HG03064 (cell line): ENCODE results near the gene MRAS.
"Not testable (repeated sequence)": the region's sequence is repeated elsewhere in the genome, so short reads cannot be mapped to it uniquely, and the experiment has no call there.

Experiments
- ATAC-seq: cut with Tn5 transposase; IDR thresholded peaks from one replicate; pipeline ENCODE4 v1.9.1; 2021; ENCODE audit warnings: low read depth; ENCODE audit not compliant: unreplicated experiment

MRAS gene

DNA sequence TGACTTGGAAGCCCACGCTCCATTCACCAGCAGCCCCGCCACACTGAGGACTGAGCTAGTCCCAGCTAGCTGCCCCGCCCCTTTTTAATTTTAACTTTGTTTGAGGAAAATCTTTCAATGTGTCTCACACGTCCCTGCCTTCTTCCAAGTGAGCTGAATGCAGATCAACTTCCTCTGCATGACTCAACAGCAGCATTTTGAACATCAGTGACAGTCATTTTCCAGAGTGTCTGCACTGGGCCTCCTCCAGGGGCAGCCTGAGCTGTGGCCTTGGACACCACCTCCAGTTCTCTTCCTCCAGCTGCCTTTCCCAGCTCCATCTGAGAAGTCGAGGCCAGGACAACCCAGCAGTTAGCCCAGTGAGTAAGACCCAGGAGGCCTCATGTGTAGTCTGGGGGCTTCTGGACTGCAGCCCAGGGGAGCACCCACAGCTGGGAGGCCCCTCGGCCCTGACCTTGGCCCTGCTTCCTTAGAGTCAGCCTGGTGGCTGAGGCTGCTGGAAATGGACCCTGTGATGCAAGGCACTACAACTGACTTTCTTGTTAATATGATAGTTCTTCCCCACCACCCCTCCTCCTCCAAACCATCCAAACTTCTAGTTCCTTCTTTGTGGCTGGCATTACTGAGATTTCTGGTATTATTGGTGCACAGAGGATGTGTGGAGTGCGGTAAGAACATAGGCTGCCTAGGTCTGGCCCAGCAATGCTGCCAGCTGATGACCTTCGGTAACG lies 64.6 kb downstream of the MRAS start:
- no peak for ATAC-seq

DNA sequence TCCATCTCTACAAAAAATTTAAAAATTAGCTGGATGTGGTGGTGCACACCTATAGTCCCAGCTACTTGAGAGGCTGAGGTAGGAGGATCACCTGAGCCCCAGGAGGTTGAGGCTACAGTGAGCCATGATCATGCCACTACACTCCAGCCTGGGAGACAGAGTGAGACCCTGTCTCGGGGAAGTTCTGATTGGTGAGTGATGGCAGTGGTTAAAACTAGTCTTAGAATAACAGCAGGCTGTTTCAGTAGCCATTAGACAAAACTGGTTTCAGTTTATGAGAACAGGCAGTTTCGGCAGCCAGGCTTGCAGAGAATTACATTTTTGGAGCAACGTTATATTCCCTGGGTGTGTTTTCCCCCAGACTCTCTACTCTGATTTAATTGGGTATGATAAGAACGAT lies 67.9 kb downstream of the MRAS start:
- ATAC-seq, result not testable (repeated sequence)

DNA sequence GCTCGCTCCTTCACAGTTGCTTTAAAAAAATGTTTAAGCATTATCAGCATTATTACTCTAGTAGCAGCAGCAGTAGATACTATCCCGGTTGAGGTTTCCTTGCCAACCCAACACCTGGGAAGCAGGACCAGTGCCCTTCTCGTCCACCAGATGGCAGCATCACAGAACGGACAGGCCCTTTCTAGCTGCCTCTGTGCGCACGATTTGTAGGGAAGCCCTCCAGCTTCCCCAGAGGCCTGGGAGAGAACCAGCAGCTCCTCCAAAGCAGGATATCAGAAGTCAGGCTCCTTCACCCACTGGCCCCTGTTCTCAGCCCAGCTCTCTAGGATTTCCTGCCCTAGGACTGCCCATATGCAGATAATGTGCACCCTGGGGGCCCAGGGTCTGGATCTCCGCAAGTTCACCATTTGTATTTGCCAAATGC lies 69.2 kb downstream of the MRAS start:
- ATAC-seq, result no peak

DNA sequence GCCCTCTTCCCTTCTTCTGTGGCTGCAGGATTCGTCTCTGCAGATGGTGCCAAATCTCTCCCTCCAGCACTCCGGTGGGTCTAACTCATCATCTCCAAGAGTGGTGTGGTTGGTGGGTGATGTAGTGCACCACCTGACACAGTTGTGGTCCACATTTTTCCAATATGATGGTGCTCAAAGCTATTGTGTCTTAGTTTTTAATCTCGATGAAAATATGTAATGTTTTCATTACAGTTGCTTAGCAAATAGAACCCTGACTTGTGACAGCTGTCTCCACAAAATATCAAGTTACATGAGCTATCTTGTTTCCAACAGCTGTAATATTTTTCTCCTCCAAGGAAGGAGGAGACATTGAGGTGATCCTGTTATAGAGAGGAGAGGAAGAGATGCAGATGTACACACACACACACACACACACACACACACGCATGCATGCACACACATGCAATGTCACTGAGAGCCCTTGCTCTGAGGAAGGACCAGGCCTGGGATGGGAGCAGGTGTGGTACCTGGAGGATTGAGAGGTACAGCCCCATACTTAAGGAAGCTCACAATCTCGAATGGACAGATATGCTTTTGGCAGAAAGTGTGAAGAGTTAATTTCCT lies 70.3 kb downstream of the MRAS start:
- ATAC-seq, result no peak

DNA sequence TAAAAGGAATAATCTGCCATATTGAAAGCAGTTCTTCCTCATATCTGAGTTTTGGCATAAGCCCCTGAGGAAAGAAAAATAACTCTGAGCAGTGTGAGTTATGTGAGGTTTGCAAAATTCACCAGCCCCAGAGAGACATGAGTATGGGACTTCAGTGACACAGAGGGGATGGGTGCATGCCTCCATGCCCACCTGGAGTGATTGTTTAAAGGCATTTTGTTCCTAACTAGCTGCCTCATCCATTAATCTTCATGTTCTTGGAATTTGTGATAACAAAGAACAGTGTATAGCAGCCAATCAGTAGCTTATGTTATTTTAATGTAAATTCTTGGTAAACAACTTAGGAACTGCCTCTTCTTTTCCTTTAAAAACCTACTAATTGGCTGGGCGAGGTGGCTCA lies 74.9 kb downstream of the MRAS start:
- ATAC-seq, result no peak

DNA sequence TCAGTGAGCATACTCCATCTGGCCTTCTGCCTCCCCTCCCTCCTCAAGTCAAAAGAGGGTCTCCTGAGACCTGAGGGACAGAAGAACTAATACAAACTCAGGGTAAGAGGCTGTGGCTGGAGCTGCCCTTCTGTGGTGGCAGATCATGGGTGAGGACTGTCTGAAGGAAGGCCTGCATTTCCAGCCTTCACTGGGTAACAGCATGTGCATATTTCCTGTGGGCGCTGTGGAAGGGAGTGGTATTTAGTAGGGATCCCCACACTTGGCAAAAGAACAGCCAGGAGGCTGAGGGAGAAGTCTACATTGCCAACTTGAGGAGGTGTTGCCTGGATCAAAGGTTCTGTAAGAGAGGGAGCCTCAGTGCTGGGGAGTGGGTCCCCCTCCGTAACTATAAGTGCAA lies 75.9 kb downstream of the MRAS start:
- no peak for ATAC-seq

DNA sequence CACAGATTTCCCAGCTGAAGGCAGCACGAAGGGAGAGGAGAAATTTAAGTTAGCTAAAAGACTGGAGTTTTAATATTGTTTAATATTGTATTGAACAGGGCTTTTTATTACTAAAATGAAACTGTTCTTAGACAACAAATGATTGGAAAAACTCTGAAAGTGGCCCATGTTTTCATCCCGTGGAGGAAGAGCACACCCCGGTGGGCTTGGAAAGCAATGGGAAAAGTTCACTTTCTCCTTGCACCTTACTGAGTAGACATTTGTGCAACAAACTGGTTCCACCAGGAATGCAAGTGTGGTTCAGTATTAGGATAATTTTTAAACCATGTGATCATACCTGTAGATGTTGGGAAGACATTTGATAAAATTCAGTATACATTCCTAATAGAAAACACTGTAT lies 77.8 kb downstream of the MRAS start:
- ATAC-seq, result no peak

DNA sequence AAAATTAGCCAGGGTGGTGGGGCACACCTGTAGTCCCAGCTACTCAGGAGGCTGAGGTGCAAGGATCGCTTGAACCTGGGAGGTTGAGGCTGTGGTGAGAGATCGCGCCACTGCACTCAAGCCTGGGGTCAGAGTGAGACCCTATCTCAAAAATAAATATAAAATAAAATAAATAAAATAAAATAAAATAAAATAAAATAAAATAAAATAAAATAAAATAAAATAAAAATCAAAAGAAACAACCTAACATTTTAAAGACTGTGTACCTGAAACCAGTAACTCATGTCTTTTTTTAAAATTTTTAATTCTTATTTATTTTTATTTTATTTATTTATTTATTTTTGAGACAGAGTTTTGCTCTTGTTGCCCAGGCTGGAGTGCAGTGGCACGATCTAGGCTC lies 78.4 kb downstream of the MRAS start:
- ATAC-seq, result not testable (repeated sequence)

DNA sequence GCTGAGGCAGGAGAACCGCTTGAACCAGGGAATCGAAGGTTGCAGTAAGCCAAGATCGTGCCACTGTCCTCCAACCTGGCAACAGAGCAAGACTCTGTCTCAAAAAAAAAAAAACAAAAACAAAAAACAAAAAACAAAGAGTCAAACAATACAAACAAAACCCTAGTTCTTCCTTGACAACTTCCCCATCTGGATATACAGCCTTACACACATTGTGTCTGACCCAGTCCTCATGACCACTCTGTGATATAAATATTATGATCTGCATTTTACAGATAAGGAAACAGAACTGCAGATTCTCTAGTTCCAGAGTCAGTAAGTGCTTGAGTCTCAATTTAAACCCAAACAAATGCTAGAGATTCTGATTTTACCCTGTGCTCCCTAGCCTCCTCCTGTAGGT lies 81.3 kb downstream of the MRAS start:
- ATAC-seq, result no peak

DNA sequence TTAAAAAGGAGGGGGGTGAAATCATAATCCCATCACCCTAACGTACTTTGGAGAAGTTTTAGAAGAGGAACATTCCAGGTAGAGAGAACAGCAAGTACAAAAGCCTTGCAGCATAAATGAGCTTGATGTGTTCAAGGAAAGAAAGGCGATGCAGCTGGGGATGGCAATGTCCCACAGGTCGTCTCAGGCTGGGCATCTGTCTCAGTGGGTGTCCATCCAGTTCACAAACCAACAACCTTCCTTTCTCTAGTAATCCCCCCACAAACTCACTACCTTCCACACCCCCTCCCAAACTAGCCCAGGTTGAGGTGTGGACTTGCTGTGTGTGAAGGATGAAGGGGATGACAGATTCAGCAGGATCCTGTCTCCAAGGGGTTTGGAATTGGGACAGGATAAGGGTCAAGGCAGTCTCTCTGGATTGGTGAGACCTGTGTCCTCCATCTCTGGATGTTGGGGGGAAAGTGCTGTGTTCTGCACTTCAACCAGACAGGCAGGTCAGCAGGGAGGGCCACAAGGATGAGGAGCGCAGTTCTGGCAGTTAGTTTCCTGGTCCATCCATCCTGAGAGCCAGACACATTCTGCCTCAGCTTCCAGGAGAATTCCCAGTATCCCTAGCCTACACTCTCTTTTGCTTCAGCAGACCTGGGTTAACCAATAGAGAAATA lies 84.3 kb downstream of the MRAS start:
- ATAC-seq, result no peak

DNA sequence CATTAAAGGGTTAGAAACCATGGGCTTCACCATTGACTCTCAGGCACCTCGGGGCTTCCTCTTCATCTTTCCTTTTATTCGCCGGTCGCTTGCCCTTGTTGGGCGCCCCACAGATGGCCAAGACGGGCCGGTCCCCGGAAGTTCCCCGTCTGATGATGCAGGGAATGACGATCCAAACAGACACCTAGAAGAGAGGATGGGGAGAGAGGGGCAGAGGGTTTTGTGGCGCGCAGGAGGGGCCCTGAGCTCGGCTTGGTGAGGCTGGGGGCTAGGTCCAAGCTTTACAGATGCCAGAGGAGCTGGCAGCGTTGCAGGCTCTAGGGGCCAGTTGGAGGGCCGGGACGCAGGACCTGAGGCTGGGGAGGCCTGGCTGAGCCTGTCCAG lies 85.5 kb downstream of the MRAS start:
- ATAC-seq, result no peak

DNA sequence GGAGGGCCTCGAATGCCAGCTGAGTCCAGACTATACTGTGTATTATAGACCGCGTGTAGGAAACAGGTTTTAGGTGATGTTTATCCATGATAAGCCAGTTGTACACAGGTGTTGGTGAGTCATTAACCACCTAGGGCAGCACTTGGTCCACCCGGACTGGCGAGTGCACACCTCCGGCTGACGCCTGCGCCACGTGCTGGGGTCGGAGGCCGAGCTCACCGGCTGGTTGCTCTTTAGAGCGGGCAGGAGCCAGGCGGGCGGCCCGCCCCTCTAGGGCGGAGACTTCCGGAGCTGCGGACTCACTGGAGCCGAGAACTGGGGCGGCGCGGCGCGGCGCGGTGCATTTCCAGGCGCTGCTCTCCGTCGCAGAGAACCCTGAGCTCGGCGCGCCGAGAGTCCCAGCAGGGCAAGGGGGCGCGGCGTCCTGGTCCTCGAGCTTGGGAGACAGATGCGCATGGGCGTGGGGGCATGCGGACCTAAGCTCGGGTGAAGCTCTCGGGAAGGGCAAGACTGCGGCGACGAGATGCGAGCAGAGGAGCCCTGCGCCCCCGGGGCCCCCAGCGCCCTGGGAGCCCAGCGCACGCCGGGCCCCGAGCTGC lies 86.0 kb downstream of the MRAS start, which contains the start of gene ESYT3:
TSS of gene ESYT3 (plus strand) at position 341 of the 599 bp plus-strand sequence. CDS start at position 524, 183 bp downstream.
- no peak for ATAC-seq

DNA sequence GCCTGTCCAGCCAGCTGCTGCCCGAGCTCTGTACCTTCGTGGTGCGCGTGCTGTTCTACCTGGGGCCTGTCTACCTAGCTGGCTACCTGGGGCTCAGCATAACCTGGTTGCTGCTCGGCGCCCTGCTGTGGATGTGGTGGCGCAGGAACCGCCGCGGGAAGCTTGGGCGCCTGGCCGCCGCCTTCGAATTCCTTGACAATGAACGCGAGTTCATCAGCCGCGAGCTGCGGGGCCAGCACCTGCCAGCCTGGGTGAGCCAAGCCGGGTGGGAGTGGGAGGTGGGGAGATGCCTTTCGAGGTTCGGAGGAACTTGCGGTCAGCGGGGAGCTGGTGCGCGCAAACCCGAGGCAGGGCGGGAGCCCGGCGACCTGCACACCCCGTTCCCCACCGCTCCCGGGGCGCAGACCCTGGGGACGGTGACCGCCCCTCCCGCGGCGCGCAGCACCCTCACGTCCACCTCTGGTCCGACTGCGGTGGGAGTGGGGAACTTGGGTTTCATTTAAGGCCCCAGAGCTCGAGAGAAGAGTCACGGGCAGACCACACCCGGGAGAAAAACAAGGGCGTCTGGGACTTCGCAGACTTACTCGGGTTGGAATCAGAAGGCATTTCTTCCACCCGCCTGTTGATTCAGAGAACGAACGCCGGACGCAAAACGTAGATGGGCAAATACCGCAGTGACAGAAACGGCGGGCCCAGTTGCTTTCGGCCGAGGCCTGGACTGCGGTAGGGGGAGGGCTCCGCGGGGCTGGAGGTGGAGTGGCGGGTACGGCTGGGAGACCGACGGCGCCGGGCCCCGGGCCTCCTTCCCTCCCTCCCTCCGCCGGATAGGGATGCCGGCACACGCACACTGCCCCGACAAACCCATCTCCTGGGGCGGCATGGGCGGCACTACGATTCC lies 86.7 kb downstream of the MRAS start:
- ATAC-seq, result no peak

DNA sequence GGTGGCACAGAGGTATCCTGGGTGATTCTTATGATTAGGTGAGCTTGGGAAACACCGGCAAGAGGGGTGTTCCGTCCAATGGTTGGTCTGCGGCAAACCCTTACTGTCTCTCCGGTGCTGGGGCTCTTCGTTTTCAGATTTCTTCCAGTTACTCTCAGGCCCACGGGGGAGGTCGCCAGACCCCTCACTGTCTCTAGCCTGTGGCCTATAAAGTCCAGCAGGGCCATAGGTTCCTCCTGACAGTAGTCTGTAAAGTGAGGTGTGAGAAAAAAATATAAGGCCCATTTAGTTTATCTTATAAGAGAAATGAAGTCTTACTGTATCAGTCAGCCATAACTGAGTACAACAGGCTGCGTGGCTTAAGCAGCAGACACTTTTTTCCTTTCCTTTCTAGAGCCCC lies 87.5 kb downstream of the MRAS start:
- ATAC-seq, result no peak

DNA sequence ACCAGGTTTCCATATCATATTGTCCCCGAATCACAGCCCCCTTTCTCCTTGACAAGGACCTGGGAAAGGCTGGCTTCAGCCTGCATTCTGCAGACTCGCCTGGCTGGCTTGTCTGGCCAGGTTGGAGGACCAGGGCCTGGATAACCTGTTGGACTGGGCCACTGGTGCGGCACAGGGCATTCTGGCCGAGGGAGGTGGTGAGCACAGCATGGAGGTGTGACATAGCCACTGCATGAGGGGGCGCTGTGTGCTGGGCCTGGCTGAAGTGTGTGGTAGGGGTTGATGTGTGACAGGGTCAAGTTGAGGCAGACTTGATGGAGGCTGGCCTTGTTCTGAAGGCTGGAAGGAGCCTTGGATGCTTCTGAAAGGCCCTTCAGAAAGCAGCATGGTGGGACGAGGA lies 88.9 kb downstream of the MRAS start:
- ATAC-seq, result no peak

DNA sequence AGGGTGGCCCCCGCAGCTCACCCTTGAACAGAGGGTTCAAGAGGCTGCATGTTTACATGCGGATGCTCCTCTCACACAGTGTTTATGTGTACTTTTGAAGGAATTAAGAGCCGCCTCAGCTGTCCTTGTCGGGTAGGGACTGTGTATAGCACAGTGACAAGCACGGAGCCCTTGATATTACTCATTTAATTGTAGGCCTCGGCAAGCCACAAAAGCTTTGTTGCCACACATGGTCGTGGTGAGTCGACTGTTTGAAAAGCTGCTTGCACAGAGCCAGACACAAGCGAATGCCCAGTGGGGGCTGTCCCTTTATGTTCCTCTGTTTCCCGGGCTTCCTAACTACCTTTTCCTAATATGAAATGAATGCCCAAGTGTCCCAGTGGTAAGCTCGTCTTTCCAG lies 90.5 kb downstream of the MRAS start:
- no peak for ATAC-seq

DNA sequence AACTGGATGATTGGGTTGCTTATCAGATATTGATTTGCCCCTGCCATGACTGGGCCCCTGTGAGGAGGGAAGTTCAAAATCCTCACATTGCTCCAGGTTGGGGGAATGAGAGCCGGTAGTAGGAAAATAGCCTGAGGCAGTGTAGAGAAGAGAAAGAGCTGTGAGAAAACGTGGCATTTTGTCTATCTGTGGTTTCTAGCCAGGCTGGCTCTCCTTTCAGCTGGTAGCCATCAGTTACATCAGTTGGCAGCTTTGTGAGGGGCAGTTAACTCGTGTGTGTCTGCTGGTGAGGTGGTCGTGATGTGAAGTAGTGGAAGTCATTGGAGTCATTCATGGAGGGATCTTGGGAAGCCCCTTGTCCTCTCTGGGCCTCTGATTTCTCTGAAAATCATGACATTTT lies 91.3 kb downstream of the MRAS start:
- no peak for ATAC-seq

DNA sequence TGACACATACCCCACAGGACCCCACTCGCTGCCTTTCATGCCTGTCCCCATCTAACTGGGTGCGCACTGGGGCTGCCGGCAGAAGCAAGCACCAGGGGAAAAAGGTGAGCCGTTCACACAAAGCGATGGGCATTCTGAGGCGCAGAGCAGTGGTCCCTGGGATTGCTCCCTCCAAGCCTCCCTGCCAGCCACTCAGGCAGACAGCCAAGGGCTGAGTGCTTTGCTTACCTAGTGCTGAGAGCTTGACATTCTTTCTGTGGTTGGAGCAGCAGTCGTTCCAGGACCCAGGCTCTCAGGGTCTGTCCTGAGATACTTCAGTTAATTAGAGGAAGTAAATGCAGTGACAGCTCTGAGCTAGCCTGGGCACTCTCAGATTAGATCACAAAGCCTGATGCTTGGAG lies 91.7 kb downstream of the MRAS start:
- ATAC-seq, result no peak

DNA sequence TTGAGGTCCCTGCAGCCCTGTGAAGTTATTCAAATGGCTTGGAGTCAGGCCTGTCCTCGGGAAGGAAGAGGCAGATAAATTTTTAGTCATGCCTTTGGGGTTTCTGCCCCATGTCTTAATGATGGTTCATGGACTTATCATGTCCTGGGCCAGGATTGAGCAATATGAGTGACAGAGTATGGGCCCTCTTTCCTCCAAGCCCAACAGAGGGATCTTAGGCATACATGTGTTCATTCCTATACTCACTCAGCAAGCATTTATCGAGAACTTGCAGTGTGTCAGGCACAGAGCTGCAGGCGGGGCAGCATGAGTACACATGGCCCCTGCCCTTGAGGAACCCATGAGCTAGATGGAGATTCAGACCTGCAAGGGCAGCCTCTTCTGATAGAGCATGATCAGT lies 92.2 kb downstream of the MRAS start:
- ATAC-seq, result no peak

DNA sequence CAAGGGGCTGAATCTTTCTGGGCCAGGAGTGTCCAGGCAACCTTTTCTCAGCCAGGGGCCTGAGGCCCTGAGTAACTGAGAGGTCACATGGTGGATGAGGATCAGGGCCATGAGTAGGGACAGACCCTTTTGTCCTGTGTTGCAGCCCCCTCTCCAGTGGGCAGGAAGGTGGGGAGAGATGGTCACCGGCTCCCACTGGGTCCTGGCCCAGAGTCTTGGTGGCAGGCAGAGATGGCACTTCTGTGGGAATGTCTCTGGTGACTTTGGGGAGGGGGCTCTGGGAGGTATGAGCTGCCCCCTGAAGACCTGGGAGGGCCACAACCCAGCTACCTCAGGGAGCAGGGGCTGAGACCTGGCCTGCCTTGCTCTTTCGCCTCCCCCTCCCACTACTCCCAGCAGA lies 92.9 kb downstream of the MRAS start:
- ATAC-seq, result no peak

DNA sequence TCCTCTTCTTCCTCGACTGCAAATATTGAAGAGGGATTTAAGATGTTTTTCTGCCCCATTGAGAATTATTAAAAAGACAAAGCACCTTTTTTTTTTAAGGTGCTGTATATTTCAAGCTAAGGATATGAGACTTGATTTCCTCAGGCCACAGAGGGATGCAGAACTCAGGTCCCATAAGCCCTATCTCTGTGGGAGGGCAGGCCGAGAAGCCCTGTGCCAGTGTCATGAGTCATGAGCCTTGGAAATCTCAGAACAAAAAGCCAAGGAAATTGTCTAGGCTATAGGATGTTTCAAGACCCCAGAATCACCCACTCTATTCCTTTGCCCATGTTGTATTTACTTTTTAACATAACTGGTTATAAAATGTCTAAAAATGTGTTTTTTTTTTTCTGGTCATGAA lies 93.4 kb downstream of the MRAS start:
- ATAC-seq, result no peak
